Peyer's patch (tissue), 4 donors: ENCODE results near the gene TBATA.
"Not testable (repeated sequence)": the region's sequence is repeated elsewhere in the genome, so short reads cannot be mapped to it uniquely, and the experiment has no call there.

ENCODE experiments used
- POLR2A ChIP-seq, 2 donors: fragments of 450-650 bp; IDR thresholded peaks; one replicate each; pipeline ENCODE4 v1.5.1; 2017; ENCODE audit warnings: antibody characterized with exemption in 2 of 2, mild to moderate bottlenecking in 2 of 2, moderate library complexity in 2 of 2
- TF ChIP-seq, protein P1 (sequence below), 6 experiments: fragments of 450-650 bp in 4 of 6; fragments of 200-600 bp in 2 of 6; sonication (generic) in 1 of 6; IDR thresholded peaks; one replicate each; pipeline ENCODE4 v1.5.1; 2017 to 2019; ENCODE audit warnings: antibody characterized with exemption in 6 of 6, mild to moderate bottlenecking in 3 of 6, moderate library complexity in 1 of 6

DNA sequence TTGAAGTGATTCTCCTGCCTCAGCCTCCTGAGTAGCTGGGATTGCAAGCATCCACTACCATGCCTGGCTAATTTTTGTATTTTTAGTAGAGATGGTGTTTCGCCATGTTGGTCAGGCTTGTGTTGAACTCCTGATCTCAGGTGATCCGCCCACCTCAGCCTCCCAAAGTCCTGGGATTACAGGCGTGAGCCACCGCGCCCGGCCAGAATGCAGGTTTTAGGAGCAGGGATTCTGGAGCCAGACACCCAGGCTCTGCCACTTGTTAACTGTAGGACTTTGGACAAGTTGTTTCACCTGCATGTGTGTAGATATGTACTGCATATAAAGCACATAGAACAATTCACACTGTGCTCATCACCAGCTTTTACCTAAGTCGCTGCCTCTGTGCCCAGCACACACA, 14.7 kb downstream of the TBATA start:
- not testable (repeated sequence) for TF ChIP-seq POLR2A (IDR thresholded peaks at IDR 0.05)
- TF ChIP-seq, protein P1, sequence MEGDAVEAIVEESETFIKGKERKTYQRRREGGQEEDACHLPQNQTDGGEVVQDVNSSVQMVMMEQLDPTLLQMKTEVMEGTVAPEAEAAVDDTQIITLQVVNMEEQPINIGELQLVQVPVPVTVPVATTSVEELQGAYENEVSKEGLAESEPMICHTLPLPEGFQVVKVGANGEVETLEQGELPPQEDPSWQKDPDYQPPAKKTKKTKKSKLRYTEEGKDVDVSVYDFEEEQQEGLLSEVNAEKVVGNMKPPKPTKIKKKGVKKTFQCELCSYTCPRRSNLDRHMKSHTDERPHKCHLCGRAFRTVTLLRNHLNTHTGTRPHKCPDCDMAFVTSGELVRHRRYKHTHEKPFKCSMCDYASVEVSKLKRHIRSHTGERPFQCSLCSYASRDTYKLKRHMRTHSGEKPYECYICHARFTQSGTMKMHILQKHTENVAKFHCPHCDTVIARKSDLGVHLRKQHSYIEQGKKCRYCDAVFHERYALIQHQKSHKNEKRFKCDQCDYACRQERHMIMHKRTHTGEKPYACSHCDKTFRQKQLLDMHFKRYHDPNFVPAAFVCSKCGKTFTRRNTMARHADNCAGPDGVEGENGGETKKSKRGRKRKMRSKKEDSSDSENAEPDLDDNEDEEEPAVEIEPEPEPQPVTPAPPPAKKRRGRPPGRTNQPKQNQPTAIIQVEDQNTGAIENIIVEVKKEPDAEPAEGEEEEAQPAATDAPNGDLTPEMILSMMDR (IDR thresholded peaks at IDR 0.05): not testable (repeated sequence)
